Body of pancreas (tissue), 4 donors: Measurements from ENCODE around the gene ISOC2.

ENCODE experiments used
- POLR2A ChIP-seq, 3 donors: fragments of 450-650 bp; IDR thresholded peaks; one replicate each; pipeline ENCODE4 v1.6.1; 2016; ENCODE audit warnings: antibody characterized with exemption in 3 of 3, mild to moderate bottlenecking in 2 of 3
- TF ChIP-seq, protein P1 (sequence below), 7 experiments: fragments of 450-650 bp in 4 of 7; fragments of 200-600 bp in 3 of 7; sonication (generic) in 3 of 7; IDR thresholded peaks; one replicate each; pipeline ENCODE4 v1.5.1; 2016 to 2019; ENCODE audit warnings: antibody characterized with exemption in 7 of 7

GRCh38 chr19:55472463-55472862 lies 11.0 kb upstream of the ISOC2 start:
- TF ChIP-seq, protein P1, sequence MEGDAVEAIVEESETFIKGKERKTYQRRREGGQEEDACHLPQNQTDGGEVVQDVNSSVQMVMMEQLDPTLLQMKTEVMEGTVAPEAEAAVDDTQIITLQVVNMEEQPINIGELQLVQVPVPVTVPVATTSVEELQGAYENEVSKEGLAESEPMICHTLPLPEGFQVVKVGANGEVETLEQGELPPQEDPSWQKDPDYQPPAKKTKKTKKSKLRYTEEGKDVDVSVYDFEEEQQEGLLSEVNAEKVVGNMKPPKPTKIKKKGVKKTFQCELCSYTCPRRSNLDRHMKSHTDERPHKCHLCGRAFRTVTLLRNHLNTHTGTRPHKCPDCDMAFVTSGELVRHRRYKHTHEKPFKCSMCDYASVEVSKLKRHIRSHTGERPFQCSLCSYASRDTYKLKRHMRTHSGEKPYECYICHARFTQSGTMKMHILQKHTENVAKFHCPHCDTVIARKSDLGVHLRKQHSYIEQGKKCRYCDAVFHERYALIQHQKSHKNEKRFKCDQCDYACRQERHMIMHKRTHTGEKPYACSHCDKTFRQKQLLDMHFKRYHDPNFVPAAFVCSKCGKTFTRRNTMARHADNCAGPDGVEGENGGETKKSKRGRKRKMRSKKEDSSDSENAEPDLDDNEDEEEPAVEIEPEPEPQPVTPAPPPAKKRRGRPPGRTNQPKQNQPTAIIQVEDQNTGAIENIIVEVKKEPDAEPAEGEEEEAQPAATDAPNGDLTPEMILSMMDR (IDR thresholded peaks at IDR 0.05): no peak
- no peak for TF ChIP-seq POLR2A (IDR thresholded peaks at IDR 0.05)
